HL-60 (cell line): ENCODE measurements around the gene ELOF1.

Experiments used
- DNase-seq, 2 experiments: peaks; one replicate each; pipeline ENCODE4 v3.0.0-alpha.2; 2010 to 2020; ENCODE audit warnings: low read depth in 1 of 2, low spot score in 1 of 2
- H3K27ac ChIP-seq: fragments of 250-450 bp; sonication (Bioruptor Pico); replicated peaks from 2 replicates; pipeline ENCODE4 v1.5.1; 2020; ENCODE audit warnings: mild to moderate bottlenecking, moderate library complexity
- H3K27me3 ChIP-seq: fragments of 250-450 bp; sonication (Bioruptor Pico); 2 replicates; pipeline ENCODE4 v1.5.1; 2021; ENCODE audit warnings: mild to moderate bottlenecking, moderate library complexity; ENCODE audit not compliant: insufficient read depth, poor library complexity, severe bottlenecking
- H3K4me3 ChIP-seq: replicated peaks from 2 replicates; pipeline ENCODE4 v1.5.1; 2011; ENCODE audit warnings: mild to moderate bottlenecking, control low read depth, low read length; ENCODE audit not compliant: insufficient read depth
- CTCF ChIP-seq: IDR thresholded peaks from one replicate; pipeline ENCODE4 v1.5.1; 2011; ENCODE audit warnings: low read length, control low read depth, inconsistent platforms; ENCODE audit not compliant: insufficient read depth
- GABPA ChIP-seq: IDR thresholded peaks from 2 replicates; pipeline ENCODE4 v1.6.1; 2012; ENCODE audit warnings: low read depth
- POLR2AphosphoS5 ChIP-seq: IDR thresholded peaks from 2 replicates; pipeline ENCODE4 v1.6.1; 2012; ENCODE audit warnings: low read depth
- REST ChIP-seq: IDR thresholded peaks from 2 replicates; pipeline ENCODE4 v1.6.1; 2012; ENCODE audit warnings: low read depth; ENCODE audit not compliant: insufficient replicate concordance
- SPI1 ChIP-seq: IDR thresholded peaks from 2 replicates; pipeline ENCODE4 v1.6.1; 2012; ENCODE audit warnings: low read depth, mild to moderate bottlenecking, borderline replicate concordance

ELOF1 gene

GRCh38 chr19:11551603-11552235, 7.3 kb downstream of the ELOF1 start:
- Histone ChIP-seq H3K27me3 (no peaks in the 10 kb centered on the region), H3K27ac (no peak overlapping the region), H3K4me3 (no peak overlapping the region)
- DNase-seq = no peak
- TF ChIP-seq CTCF = no peak

GRCh38 chr19:11550265-11550664, 8.8 kb downstream of the ELOF1 start:
- DNase-seq = no peak
- Histone ChIP-seq H3K27ac (no peak overlapping the region), H3K27me3 (no peaks in the 10 kb centered on the region), H3K4me3 (no peak overlapping the region)
- TF ChIP-seq CTCF = no peak
- no peak for TF ChIP-seq REST
- TF ChIP-seq GABPA = no peak
- no peak for TF ChIP-seq POLR2AphosphoS5
- TF ChIP-seq SPI1 = no peak

- no peak for DNase-seq
- TF ChIP-seq CTCF = no peak
- no peak for TF ChIP-seq GABPA
- TF ChIP-seq POLR2AphosphoS5 = no peak
- TF ChIP-seq REST = no peak
- no peak for TF ChIP-seq SPI1
- Histone ChIP-seq H3K27ac (no peak overlapping the region), H3K27me3 (no peaks in the 10 kb centered on the region), H3K4me3 (no peak overlapping the region)
Measured at GRCh38 chr19:11549386-11549953, 9.6 kb downstream of the ELOF1 start.
